ENCODE data around the gene CEL.
"Not testable (repeated sequence)": the region's sequence is repeated elsewhere in the genome, so short reads cannot be mapped to it uniquely, and the experiment has no call there.

CEL gene

GRCh38 chr9:133030317-133031129 lies 31.3 kb upstream of the CEL start, which contains the start of gene GTF3C5:
TSS of gene GTF3C5 (plus strand) at chr9:133030997. CDS start at chr9:133031012, 15 bp downstream.
- peak; percentile 97 for DNase-seq (ENCODE audit: extremely low read depth, low read depth)
- no peak for TF ChIP-seq CTCF (IDR thresholded peaks at IDR 0.05; ENCODE audit: low read depth, low read length)

DNA sequence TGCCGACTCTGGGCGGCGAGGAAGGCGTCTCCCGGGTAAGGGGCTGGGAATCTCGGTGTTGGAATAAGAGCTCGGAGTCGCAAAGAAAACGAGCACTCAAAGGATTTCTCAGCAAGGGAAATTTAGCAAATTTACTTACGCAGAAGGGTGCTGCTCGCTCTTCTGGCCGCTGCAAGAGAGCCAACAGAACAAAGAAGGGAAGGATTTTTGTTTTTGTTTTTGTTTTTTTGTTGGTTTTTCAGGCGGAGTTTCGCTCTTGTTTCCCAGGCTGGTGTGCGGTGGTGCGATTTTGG lies 30.7 kb upstream of the CEL start:
- no peak for DNase-seq (ENCODE audit: extremely low read depth, low read depth)
- TF ChIP-seq CTCF (IDR thresholded peaks at IDR 0.05; ENCODE audit: low read depth, low read length): no peak

- no peak for DNase-seq (ENCODE audit: extremely low read depth, low read depth)
- TF ChIP-seq CTCF (IDR thresholded peaks at IDR 0.05; ENCODE audit: low read depth, low read length): no peak
Measured at GRCh38 chr9:133031496-133031911, 30.3 kb upstream of the CEL start.

GRCh38 chr9:133032171-133032570 lies 29.6 kb upstream of the CEL start:
- DNase-seq (ENCODE audit: extremely low read depth, low read depth): no peak
- TF ChIP-seq CTCF (IDR thresholded peaks at IDR 0.05; ENCODE audit: low read depth, low read length): no peak

GRCh38 chr9:133035669-133036068 lies 26.1 kb upstream of the CEL start:
- DNase-seq (ENCODE audit: extremely low read depth, low read depth): no peak
- TF ChIP-seq CTCF (IDR thresholded peaks at IDR 0.05; ENCODE audit: low read depth, low read length): no peak

DNA sequence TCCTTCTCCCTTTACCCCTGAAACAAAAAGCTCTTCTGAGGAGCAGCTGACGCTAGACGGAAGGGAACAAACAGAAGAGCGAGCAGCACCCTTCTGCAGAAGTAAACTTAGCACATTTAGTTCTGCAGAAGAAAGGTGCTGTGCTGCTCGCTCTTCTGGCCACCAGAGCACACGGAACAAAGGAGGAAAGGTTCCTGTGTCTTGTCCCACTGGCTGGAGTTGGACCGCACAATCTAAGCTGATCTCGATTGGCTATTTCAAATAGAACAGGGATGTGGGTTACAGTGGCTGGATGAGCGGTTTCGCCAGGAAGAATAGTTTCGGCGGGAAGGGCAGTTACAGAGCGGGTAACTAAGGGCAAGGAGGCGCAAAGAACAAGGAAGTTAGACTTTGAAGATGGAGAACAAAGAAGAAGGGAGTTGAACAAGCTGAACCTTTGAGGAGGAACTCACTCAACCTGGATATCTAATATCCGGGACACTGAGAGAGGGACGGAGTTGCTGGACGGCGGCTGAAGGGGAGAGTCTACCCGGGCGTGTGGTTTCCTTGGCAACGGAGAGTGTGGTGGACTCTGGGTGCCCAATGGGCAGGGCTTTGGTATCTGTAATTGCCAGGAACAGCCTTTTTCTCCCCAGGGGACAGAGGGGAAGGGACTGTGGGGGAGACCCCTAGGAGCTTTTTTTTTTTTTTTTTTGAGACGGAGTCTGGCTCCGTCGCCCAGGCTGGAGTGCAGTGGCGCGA lies 23.8 kb upstream of the CEL start:
- no peak for TF ChIP-seq CTCF (IDR thresholded peaks at IDR 0.05; ENCODE audit: low read depth, low read length)
- no peak for DNase-seq (ENCODE audit: extremely low read depth, low read depth)

- not testable (repeated sequence) for DNase-seq (ENCODE audit: extremely low read depth, low read depth)
- TF ChIP-seq CTCF (IDR thresholded peaks at IDR 0.05; ENCODE audit: low read depth, low read length): peak; percentile 54
Measured at GRCh38 chr9:133040892-133041479, 20.8 kb upstream of the CEL start.
